K562 (cell line): ENCODE measurements around the gene ETV3. TPM values are rescaled to one million over a fixed set of nuclear protein-coding genes. Genes with fewer than 3 reads are reported as not detected.

Source experiments
- CTBP1 ChIP-seq: fragments of 450-650 bp; IDR thresholded peaks from 2 replicates; pipeline ENCODE4 v1.6.1; 2016; ENCODE audit warnings: borderline replicate concordance
- KDM2B ChIP-seq: fragments of 250-450 bp; sonication (Bioruptor Pico); IDR thresholded peaks from 2 replicates; pipeline ENCODE4 v1.8.0; 2021; ENCODE audit warnings: mild to moderate bottlenecking, moderate library complexity
- NELFE ChIP-seq: IDR thresholded peaks from 2 replicates; pipeline ENCODE4 v1.6.1; 2011; ENCODE audit warnings: mild to moderate bottlenecking; ENCODE audit not compliant: insufficient read depth, insufficient read length
- SNIP1 ChIP-seq: fragments of 450-650 bp; IDR thresholded peaks from 2 replicates; pipeline ENCODE4 v1.7.1; 2017; ENCODE audit warnings: low read depth, mild to moderate bottlenecking
- U2AF1 ChIP-seq: fragments of 200-400 bp; formaldehyde crosslinking; optimal IDR thresholded peaks from 2 replicates; pipeline ENCODE3; 2017; ENCODE audit warnings: mild to moderate bottlenecking, low read depth, low read length, moderate library complexity
- XRCC3 ChIP-seq: fragments of 450-650 bp; IDR thresholded peaks from 2 replicates; pipeline ENCODE4 v1.6.1; 2017; ENCODE audit warnings: mild to moderate bottlenecking, moderate library complexity
- ZC3H11A ChIP-seq: IDR thresholded peaks from 2 replicates; pipeline ENCODE4 v1.6.1; 2012; ENCODE audit warnings: low read depth, low read length, improper control_type of control experiment
- polyA plus RNA-seq, 8 experiments: library from polyadenylated mRNA; depleted of rRNA in 4 of 8; stranded (reverse) in 5 of 8; unstranded in 3 of 8; fragments of >200 nt; fragmentation: Nextera tagmentation in 2 of 8; fragmentation: Illumina TruSeq in 1 of 8; extraction: Ambion mirVana in 2 of 8; extraction: Trizol in 1 of 8; gene quantifications; 2 replicates each; pipeline versions ENCODE4 v1.2.1 to v1.2.3, GENCODE V29; 2011 to 2014; ENCODE audit warnings: inconsistent platforms in 1 of 8, missing spikeins in 1 of 8
- total RNA-seq, 7 experiments: library from RNA; depleted of rRNA in 6 of 7; stranded (reverse); fragments of >200 nt in 6 of 7; fragmentation: Illumina TruSeq in 2 of 7; extraction: Trizol in 2 of 7; gene quantifications; 2 replicates each; pipeline versions ENCODE4 v1.2.1 to v1.2.3, GENCODE V29; 2011 to 2021; ENCODE audit warnings: low replicate concordance in 1 of 7
- TF ChIP-seq, protein P1 (sequence below): fragments of 250-450 bp; sonication (Bioruptor Pico); IDR thresholded peaks from 2 replicates; pipeline ENCODE4 v1.4.0; 2020; ENCODE audit warnings: mild to moderate bottlenecking, moderate library complexity, borderline replicate concordance
- TF ChIP-seq, protein P2 (sequence below), 2 experiments: fragments of 450-650 bp in 1 of 2; sonication (generic) in 1 of 2; formaldehyde crosslinking in 1 of 2; IDR thresholded peaks in 1 of 2; conservative IDR thresholded peaks in 1 of 2; 2 replicates each; pipeline versions ENCODE4 v1.6.1 to v1.8.1; 2016 to 2023; ENCODE audit warnings: mild to moderate bottlenecking in 2 of 2, moderate library complexity in 2 of 2, inconsistent platforms in 1 of 2, missing genetic modification reagents in 1 of 2
- TF ChIP-seq, protein P3 (sequence below): sonication (generic); formaldehyde crosslinking; IDR thresholded peaks from 2 replicates; pipeline ENCODE4 v1.8.1; 2023; ENCODE audit warnings: missing genetic modification reagents, mild to moderate bottlenecking, borderline replicate concordance
- TF ChIP-seq, protein P4 (sequence below): sonication (generic); formaldehyde crosslinking; IDR thresholded peaks from 2 replicates; pipeline ENCODE4 v1.8.0; 2023; ENCODE audit warnings: missing genetic modification reagents, mild to moderate bottlenecking, borderline replicate concordance

The ETV3 gene
- total and polyA plus RNA-seq, 9 of the 15 experiments (the other 6 are each of a cell fraction or from before 2014, with no cell fraction given) = 3.1 to 16.0 (median 9.0) TPM

DNA sequence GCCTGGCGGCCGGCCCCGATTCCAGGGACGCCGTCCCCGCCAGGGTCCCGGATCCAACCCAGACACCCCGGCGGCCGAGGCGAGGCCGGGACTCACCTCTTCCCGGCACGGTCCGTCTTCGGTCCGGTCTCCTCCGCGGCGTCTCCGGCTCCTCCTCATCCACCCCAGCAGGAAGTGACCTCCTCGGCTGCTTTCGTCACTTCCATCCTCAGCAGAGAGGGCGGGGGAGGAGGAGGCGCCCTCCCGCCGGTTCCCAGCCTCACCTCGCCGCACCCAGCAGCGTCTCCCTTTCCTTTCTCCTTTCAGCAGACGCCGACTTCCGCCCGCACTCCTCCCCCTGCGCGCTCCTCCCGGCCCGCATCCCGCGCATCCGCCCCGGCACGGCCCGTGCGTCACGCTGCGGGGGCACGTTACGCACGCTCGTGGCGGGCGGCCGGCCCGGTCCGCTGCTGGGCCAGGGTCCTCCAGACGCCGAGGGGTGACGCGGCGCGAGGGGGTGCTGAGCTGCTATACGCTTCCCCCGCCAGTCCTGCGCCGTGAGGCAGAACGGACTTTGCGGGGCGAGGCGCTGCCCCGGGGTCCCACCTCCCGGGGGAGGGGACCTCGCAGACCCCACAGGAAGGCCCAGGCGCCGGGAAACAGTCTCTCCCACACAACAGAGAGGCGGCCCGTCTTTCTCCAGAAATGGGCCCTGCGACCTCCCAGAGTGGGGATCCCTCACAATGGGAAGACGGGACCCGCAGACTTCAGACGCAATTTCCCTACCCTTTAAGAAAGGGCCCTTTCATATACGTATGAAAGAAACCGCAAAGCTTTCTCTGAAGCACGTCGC lies at the start of gene ETV3 (continued):
- TF ChIP-seq, protein P1, sequence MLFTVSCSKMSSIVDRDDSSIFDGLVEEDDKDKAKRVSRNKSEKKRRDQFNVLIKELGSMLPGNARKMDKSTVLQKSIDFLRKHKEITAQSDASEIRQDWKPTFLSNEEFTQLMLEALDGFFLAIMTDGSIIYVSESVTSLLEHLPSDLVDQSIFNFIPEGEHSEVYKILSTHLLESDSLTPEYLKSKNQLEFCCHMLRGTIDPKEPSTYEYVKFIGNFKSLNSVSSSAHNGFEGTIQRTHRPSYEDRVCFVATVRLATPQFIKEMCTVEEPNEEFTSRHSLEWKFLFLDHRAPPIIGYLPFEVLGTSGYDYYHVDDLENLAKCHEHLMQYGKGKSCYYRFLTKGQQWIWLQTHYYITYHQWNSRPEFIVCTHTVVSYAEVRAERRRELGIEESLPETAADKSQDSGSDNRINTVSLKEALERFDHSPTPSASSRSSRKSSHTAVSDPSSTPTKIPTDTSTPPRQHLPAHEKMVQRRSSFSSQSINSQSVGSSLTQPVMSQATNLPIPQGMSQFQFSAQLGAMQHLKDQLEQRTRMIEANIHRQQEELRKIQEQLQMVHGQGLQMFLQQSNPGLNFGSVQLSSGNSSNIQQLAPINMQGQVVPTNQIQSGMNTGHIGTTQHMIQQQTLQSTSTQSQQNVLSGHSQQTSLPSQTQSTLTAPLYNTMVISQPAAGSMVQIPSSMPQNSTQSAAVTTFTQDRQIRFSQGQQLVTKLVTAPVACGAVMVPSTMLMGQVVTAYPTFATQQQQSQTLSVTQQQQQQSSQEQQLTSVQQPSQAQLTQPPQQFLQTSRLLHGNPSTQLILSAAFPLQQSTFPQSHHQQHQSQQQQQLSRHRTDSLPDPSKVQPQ = no peak
- TF ChIP-seq SNIP1 = no peak
- no peak for TF ChIP-seq ZC3H11A
- TF ChIP-seq NELFE = no peak
- TF ChIP-seq, protein P2, sequence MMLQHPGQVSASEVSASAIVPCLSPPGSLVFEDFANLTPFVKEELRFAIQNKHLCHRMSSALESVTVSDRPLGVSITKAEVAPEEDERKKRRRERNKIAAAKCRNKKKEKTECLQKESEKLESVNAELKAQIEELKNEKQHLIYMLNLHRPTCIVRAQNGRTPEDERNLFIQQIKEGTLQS (IDR thresholded peaks at IDR 0.05) = peak; percentile 35; the same call in 1 of the 2 replicates
- TF ChIP-seq, protein P2 (CRISPR knock-in tag; conservative IDR thresholded peaks at IDR 0.05) = no peak
- TF ChIP-seq XRCC3 = no peak
- peak; percentile 88 for TF ChIP-seq U2AF1
- TF ChIP-seq KDM2B (CRISPR knock-in tag) = peak; percentile 8; the same call in 1 of the 2 replicates
- peak; percentile 97 for TF ChIP-seq CTBP1
- TF ChIP-seq, protein P3, sequence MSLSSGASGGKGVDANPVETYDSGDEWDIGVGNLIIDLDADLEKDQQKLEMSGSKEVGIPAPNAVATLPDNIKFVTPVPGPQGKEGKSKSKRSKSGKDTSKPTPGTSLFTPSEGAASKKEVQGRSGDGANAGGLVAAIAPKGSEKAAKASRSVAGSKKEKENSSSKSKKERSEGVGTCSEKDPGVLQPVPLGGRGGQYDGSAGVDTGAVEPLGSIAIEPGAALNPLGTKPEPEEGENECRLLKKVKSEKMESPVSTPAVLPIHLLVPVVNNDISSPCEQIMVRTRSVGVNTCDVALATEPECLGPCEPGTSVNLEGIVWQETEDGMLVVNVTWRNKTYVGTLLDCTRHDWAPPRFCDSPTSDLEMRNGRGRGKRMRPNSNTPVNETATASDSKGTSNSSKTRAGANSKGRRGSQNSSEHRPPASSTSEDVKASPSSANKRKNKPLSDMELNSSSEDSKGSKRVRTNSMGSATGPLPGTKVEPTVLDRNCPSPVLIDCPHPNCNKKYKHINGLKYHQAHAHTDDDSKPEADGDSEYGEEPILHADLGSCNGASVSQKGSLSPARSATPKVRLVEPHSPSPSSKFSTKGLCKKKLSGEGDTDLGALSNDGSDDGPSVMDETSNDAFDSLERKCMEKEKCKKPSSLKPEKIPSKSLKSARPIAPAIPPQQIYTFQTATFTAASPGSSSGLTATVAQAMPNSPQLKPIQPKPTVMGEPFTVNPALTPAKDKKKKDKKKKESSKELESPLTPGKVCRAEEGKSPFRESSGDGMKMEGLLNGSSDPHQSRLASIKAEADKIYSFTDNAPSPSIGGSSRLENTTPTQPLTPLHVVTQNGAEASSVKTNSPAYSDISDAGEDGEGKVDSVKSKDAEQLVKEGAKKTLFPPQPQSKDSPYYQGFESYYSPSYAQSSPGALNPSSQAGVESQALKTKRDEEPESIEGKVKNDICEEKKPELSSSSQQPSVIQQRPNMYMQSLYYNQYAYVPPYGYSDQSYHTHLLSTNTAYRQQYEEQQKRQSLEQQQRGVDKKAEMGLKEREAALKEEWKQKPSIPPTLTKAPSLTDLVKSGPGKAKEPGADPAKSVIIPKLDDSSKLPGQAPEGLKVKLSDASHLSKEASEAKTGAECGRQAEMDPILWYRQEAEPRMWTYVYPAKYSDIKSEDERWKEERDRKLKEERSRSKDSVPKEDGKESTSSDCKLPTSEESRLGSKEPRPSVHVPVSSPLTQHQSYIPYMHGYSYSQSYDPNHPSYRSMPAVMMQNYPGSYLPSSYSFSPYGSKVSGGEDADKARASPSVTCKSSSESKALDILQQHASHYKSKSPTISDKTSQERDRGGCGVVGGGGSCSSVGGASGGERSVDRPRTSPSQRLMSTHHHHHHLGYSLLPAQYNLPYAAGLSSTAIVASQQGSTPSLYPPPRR = no peak
- TF ChIP-seq, protein P4, sequence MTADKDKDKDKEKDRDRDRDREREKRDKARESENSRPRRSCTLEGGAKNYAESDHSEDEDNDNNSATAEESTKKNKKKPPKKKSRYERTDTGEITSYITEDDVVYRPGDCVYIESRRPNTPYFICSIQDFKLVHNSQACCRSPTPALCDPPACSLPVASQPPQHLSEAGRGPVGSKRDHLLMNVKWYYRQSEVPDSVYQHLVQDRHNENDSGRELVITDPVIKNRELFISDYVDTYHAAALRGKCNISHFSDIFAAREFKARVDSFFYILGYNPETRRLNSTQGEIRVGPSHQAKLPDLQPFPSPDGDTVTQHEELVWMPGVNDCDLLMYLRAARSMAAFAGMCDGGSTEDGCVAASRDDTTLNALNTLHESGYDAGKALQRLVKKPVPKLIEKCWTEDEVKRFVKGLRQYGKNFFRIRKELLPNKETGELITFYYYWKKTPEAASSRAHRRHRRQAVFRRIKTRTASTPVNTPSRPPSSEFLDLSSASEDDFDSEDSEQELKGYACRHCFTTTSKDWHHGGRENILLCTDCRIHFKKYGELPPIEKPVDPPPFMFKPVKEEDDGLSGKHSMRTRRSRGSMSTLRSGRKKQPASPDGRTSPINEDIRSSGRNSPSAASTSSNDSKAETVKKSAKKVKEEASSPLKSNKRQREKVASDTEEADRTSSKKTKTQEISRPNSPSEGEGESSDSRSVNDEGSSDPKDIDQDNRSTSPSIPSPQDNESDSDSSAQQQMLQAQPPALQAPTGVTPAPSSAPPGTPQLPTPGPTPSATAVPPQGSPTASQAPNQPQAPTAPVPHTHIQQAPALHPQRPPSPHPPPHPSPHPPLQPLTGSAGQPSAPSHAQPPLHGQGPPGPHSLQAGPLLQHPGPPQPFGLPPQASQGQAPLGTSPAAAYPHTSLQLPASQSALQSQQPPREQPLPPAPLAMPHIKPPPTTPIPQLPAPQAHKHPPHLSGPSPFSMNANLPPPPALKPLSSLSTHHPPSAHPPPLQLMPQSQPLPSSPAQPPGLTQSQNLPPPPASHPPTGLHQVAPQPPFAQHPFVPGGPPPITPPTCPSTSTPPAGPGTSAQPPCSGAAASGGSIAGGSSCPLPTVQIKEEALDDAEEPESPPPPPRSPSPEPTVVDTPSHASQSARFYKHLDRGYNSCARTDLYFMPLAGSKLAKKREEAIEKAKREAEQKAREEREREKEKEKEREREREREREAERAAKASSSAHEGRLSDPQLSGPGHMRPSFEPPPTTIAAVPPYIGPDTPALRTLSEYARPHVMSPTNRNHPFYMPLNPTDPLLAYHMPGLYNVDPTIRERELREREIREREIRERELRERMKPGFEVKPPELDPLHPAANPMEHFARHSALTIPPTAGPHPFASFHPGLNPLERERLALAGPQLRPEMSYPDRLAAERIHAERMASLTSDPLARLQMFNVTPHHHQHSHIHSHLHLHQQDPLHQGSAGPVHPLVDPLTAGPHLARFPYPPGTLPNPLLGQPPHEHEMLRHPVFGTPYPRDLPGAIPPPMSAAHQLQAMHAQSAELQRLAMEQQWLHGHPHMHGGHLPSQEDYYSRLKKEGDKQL = no peak
